Measurements from ENCODE around the gene CXCR6. TPM values are rescaled to one million over a fixed set of nuclear protein-coding genes. Genes with fewer than 3 reads are reported as not detected.

Gene CXCR6
- total RNA-seq, 4 donors from 2014 or later = 0.44 to 1.6 (median 0.72) TPM; not detected in 1

- 100% methylated on average over 2 of the region's 2 CpGs for WGBS, 2 donors
- peak in 1 of 2 donors; percentile 65 for DNase-seq (ENCODE audit: low spot score in 2 of 2)
- no peak overlapping the region for H3K4me3 ChIP-seq (ENCODE audit: low read depth, poor library complexity, severe bottlenecking)
- TF ChIP-seq, protein P1, sequence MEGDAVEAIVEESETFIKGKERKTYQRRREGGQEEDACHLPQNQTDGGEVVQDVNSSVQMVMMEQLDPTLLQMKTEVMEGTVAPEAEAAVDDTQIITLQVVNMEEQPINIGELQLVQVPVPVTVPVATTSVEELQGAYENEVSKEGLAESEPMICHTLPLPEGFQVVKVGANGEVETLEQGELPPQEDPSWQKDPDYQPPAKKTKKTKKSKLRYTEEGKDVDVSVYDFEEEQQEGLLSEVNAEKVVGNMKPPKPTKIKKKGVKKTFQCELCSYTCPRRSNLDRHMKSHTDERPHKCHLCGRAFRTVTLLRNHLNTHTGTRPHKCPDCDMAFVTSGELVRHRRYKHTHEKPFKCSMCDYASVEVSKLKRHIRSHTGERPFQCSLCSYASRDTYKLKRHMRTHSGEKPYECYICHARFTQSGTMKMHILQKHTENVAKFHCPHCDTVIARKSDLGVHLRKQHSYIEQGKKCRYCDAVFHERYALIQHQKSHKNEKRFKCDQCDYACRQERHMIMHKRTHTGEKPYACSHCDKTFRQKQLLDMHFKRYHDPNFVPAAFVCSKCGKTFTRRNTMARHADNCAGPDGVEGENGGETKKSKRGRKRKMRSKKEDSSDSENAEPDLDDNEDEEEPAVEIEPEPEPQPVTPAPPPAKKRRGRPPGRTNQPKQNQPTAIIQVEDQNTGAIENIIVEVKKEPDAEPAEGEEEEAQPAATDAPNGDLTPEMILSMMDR (IDR thresholded peaks at IDR 0.05) = no peak
- intact Hi-C loops (cut with DNase I; ENCODE audit: low total_unique reads) = no loop called here
These were observed 6.9 kb downstream of the CXCR6 start for GRCh38 chr3:45950131-45950530.

GRCh38 chr3:45950686-45951600 is 7.7 kb downstream of the CXCR6 start:
- intact Hi-C loops (cut with DNase I; ENCODE audit: low total_unique reads) = no loop called here
- TF ChIP-seq, protein P1 (IDR thresholded peaks at IDR 0.05) = no peak
- TF ChIP-seq POLR2A (IDR thresholded peaks at IDR 0.05) = no peak
- DNase-seq (ENCODE audit: low spot score in 2 of 2) = peak in 1 of 2 donors; percentile 66
- no peak overlapping the region for H3K4me3 ChIP-seq (ENCODE audit: low read depth, poor library complexity, severe bottlenecking)
- 93 to 96% methylated on average over 6 of the region's 6 CpGs for whole genome bisulfite sequencing, 2 donors

GRCh38 chr3:45951946-45952345 is 8.7 kb downstream of the CXCR6 start:
- TF ChIP-seq, protein P1 (IDR thresholded peaks at IDR 0.05) = no peak
- TF ChIP-seq POLR2A (IDR thresholded peaks at IDR 0.05) = no peak
- no peak overlapping the region for H3K4me3 ChIP-seq (ENCODE audit: low read depth, poor library complexity, severe bottlenecking)
- intact Hi-C loops (cut with DNase I; ENCODE audit: low total_unique reads) = no loop called here
- 83 to 94% methylated on average over 6 of the region's 6 CpGs for WGBS, 2 donors
- DNase-seq (ENCODE audit: low spot score in 2 of 2) = peak in 1 of 2 donors; percentile 37

GRCh38 chr3:45952456-45952855 is 9.2 kb downstream of the CXCR6 start:
- WGBS, 2 donors = 84 to 88% methylated on average over 4 of the region's 4 CpGs
- H3K4me3 ChIP-seq (ENCODE audit: low read depth, poor library complexity, severe bottlenecking) = no peak overlapping the region
- TF ChIP-seq, protein P1 (IDR thresholded peaks at IDR 0.05) = no peak
- no peak for TF ChIP-seq POLR2A (IDR thresholded peaks at IDR 0.05)
- DNase-seq (ENCODE audit: low spot score in 2 of 2) = peak in 1 of 2 donors; percentile 40
- intact Hi-C loops (cut with DNase I; ENCODE audit: low total_unique reads) = no loop called here

DNA sequence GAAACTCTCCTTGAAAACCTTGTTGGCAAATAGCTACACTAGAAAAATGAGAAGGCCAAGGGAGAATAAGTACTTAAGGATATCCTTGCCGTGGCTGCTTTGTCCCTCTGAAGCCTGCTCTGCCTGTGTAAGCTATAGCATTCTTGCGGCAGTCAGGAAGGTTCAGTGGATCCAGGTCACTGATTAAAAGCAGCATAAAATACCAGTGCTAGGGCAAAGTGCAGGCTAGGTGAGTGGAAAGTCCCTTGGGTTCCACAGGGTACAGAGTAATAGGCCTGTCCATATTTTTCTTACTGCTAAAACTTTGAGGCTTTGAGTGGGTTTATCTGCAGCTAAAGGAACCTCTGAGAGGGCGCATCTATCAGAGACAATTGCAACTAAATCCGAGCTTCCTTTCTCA is 10.3 kb downstream of the CXCR6 start:
- WGBS, 2 donors = 85% methylated on average over 4 of the region's 4 CpGs
- no peak overlapping the region for H3K4me3 ChIP-seq (ENCODE audit: low read depth, poor library complexity, severe bottlenecking)
- TF ChIP-seq POLR2A (IDR thresholded peaks at IDR 0.05) = no peak
- TF ChIP-seq, protein P1 (IDR thresholded peaks at IDR 0.05) = no peak
- peak in 1 of 2 donors; percentile 36 for DNase-seq (ENCODE audit: low spot score in 2 of 2)
- intact Hi-C loops (cut with DNase I; ENCODE audit: low total_unique reads) = no loop called here

Measured in lower leg skin (tissue), 4 donors.